Parathyroid adenoma (tissue), 2 donors: Measurements from ENCODE around the gene ENDOD1.

Experiments
- H2AFZ ChIP-seq: fragments of 300-600 bp; sonication (generic); one replicate; pipeline ENCODE4 v1.7.0; 2017; ENCODE audit warnings: antibody characterized with exemption, mild to moderate bottlenecking
- H3K27ac ChIP-seq: fragments of 300-600 bp; sonication (generic); one replicate; pipeline ENCODE4 v1.7.0; 2017
- H3K27me3 ChIP-seq: fragments of 300-600 bp; sonication (generic); one replicate; pipeline ENCODE4 v1.7.0; 2017; ENCODE audit warnings: low read length; ENCODE audit not compliant: control insufficient read depth, insufficient read depth
- H3K36me3 ChIP-seq: fragments of 300-600 bp; sonication (generic); one replicate; pipeline ENCODE4 v1.7.0; 2017; ENCODE audit warnings: low read length; ENCODE audit not compliant: control insufficient read depth, insufficient read depth
- H3K4me1 ChIP-seq: fragments of 300-600 bp; sonication (generic); one replicate; pipeline ENCODE4 v1.7.0; 2017; ENCODE audit warnings: control low read depth
- H3K4me2 ChIP-seq: fragments of 300-600 bp; sonication (generic); one replicate; pipeline ENCODE4 v1.7.0; 2017; ENCODE audit warnings: low read length
- H3K4me3 ChIP-seq: fragments of 300-600 bp; sonication (generic); one replicate; pipeline ENCODE4 v1.7.0; 2017; ENCODE audit warnings: low read depth, low read length
- H3K79me2 ChIP-seq: fragments of 300-600 bp; sonication (generic); one replicate; pipeline ENCODE4 v1.7.0; 2017; ENCODE audit warnings: control low read depth
- H3K9ac ChIP-seq: fragments of 300-600 bp; sonication (generic); one replicate; pipeline ENCODE4 v1.7.0; 2017; ENCODE audit warnings: mild to moderate bottlenecking
- H3K9me3 ChIP-seq: fragments of 300-600 bp; sonication (generic); one replicate; pipeline ENCODE4 v1.7.0; 2017; ENCODE audit warnings: low read length; ENCODE audit not compliant: control insufficient read depth
- CTCF ChIP-seq: fragments of 300-600 bp; sonication (generic); IDR thresholded peaks from one replicate; pipeline ENCODE4 v1.7.0; 2017; ENCODE audit warnings: antibody characterized with exemption, mild to moderate bottlenecking
- donor health status: primary hyperparathyroidism.

ENDOD1 gene

GRCh38 chr11:95148938-95149337, 59.3 kb downstream of the ENDOD1 start:
- Histone ChIP-seq H3K9ac (no peak overlapping the region), H3K4me2 (no peak overlapping the region), H3K4me1 (peaks cover 11% of the 10 kb centered on the region), H3K36me3 (no peaks in the 10 kb centered on the region), H3K4me3 (no peak overlapping the region), H3K9me3 (no peaks in the 10 kb centered on the region), H2AFZ (no peak overlapping the region), H3K27me3 (no peaks in the 10 kb centered on the region), H3K79me2 (no peaks in the 10 kb centered on the region), H3K27ac (no peak overlapping the region)
- TF ChIP-seq CTCF = no peak

GRCh38 chr11:95149651-95150364, 60.2 kb downstream of the ENDOD1 start:
- H2AFZ ChIP-seq = peak overlapping the region; percentile 91
- no peaks in the 10 kb centered on the region for H3K27me3 ChIP-seq
- TF ChIP-seq CTCF = no peak
- peaks cover 11% of the 10 kb centered on the region for H3K4me1 ChIP-seq
- peak overlapping the region; percentile 96 for H3K4me2 ChIP-seq
- peak overlapping the region; percentile 74 for H3K4me3 ChIP-seq
- no peaks in the 10 kb centered on the region for H3K79me2 ChIP-seq
- H3K36me3 ChIP-seq = no peaks in the 10 kb centered on the region
- no peak overlapping the region for H3K9ac ChIP-seq
- H3K27ac ChIP-seq = peak overlapping the region; percentile 98
- H3K9me3 ChIP-seq = no peaks in the 10 kb centered on the region

- peak overlapping the region; percentile 98 for H3K27ac ChIP-seq
- H3K27me3 ChIP-seq = no peaks in the 10 kb centered on the region
- H3K9ac ChIP-seq = peak overlapping the region; percentile 80
- H2AFZ ChIP-seq = peak overlapping the region; percentile 91
- peak overlapping the region; percentile 74 for H3K4me3 ChIP-seq
- peaks cover 11% of the 10 kb centered on the region for H3K4me1 ChIP-seq
- H3K4me2 ChIP-seq = peak overlapping the region; percentile 96
- no peaks in the 10 kb centered on the region for H3K79me2 ChIP-seq
- TF ChIP-seq CTCF = peak; percentile 72
- no peaks in the 10 kb centered on the region for H3K9me3 ChIP-seq
- H3K36me3 ChIP-seq = no peaks in the 10 kb centered on the region
Measured at GRCh38 chr11:95150956-95151684, 61.5 kb downstream of the ENDOD1 start.

- Histone ChIP-seq H3K79me2 (no peaks in the 10 kb centered on the region), H3K9me3 (no peaks in the 10 kb centered on the region), H3K4me1 (peaks cover 17% of the 10 kb centered on the region), H3K9ac (no peak overlapping the region), H3K27ac (peak overlapping the region; percentile 42), H2AFZ (peak overlapping the region; percentile 72), H3K36me3 (no peaks in the 10 kb centered on the region), H3K4me2 (peak overlapping the region; percentile 28), H3K4me3 (peak overlapping the region; percentile 11), H3K27me3 (no peaks in the 10 kb centered on the region)
- no peak for TF ChIP-seq CTCF
Measured at GRCh38 chr11:95152876-95153856, 63.5 kb downstream of the ENDOD1 start.
